Measurements from ENCODE around the gene DBP.

DBP gene

GRCh38 chr19:48600679-48601417 lies 36.3 kb downstream of the DBP start:
- no peak overlapping the region for H3K27ac ChIP-seq
- no peak for TF ChIP-seq CTCF (IDR thresholded peaks at IDR 0.05)
- no peak for TF ChIP-seq ZFX (IDR thresholded peaks at IDR 0.05; ENCODE audit: borderline replicate concordance)

- H3K27ac ChIP-seq, result no peak overlapping the region
- TF ChIP-seq CTCF (IDR thresholded peaks at IDR 0.05) (no peak), ZFX (IDR thresholded peaks at IDR 0.05; ENCODE audit: borderline replicate concordance) (no peak)
Measured at GRCh38 chr19:48598996-48599700, 38.0 kb downstream of the DBP start.

GRCh38 chr19:48596679-48597465 lies 40.3 kb downstream of the DBP start:
- no peak overlapping the region for H3K27ac ChIP-seq
- no peak for TF ChIP-seq CTCF (IDR thresholded peaks at IDR 0.05)
- no peak for TF ChIP-seq ZFX (IDR thresholded peaks at IDR 0.05; ENCODE audit: borderline replicate concordance)

- no peak overlapping the region for H3K27ac ChIP-seq
- TF ChIP-seq ZFX (IDR thresholded peaks at IDR 0.05; ENCODE audit: borderline replicate concordance) (no peak), CTCF (IDR thresholded peaks at IDR 0.05) (no peak)
Measured at GRCh38 chr19:48596237-48596636, 40.9 kb downstream of the DBP start.

GRCh38 chr19:48595833-48596232 lies 41.3 kb downstream of the DBP start:
- no peak for TF ChIP-seq ZFX (IDR thresholded peaks at IDR 0.05; ENCODE audit: borderline replicate concordance)
- no peak for TF ChIP-seq CTCF (IDR thresholded peaks at IDR 0.05)
- no peak overlapping the region for H3K27ac ChIP-seq

- TF ChIP-seq CTCF (IDR thresholded peaks at IDR 0.05) (no peak), ZFX (IDR thresholded peaks at IDR 0.05; ENCODE audit: borderline replicate concordance) (no peak)
- H3K27ac ChIP-seq, result no peak overlapping the region
Measured at GRCh38 chr19:48595171-48595570, 42.0 kb downstream of the DBP start.
